Transverse colon (tissue), 4 donors: ENCODE data around the gene EFNA5.

ENCODE experiments used
- CTCF ChIP-seq, 5 experiments: fragments of 200-600 bp in 3 of 5; fragments of 450-650 bp in 2 of 5; sonication (generic) in 3 of 5; IDR thresholded peaks; 1 replicate in 2 of 5; 2 replicates in 3 of 5; pipeline ENCODE4 v1.5.1; 2016 to 2017; ENCODE audit warnings: antibody characterized with exemption in 5 of 5, inconsistent platforms in 3 of 5, mild to moderate bottlenecking in 2 of 5, moderate library complexity in 1 of 5
- POLR2A ChIP-seq: fragments of 450-650 bp; IDR thresholded peaks from one replicate; pipeline ENCODE4 v1.6.1; 2016; ENCODE audit warnings: antibody characterized with exemption, mild to moderate bottlenecking, moderate library complexity
- POLR2AphosphoS5 ChIP-seq, 3 donors: sonication (generic); formaldehyde crosslinking; IDR thresholded peaks; one replicate each; pipeline ENCODE4 v1.6.1; 2016; ENCODE audit warnings: antibody characterized with exemption in 3 of 3

DNA sequence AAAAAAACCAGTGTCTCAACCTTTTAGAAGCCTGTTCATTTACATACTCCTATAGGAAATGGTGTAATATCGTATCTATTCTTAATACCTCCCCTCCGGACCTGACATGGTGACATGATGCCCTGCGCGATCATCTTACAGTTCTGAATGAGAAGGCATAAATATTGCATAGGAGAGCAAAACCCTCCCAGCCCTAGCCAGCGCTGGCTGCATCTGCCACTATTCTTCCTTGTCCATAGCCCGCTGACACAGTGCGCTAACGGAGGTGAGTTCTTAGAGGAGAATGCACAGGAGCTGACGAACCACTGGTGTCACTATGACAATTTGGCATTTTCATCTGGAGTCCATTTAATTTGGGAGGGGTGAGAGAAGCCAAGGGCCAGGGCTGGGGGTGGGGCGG is 290.1 kb downstream of the EFNA5 start:
- TF ChIP-seq CTCF (IDR thresholded peaks at IDR 0.05) (no peak), POLR2A (no peak), POLR2AphosphoS5 (IDR thresholded peaks at IDR 0.05) (no peak)
